SHP77 treated with DMSO at 0.1 percent for 48 hours (cell line): ENCODE results near the gene CYYR1.

Experiments used
- DNase-seq: peaks from one replicate; lab custom pipeline; 2025; lab: John Stamatoyannopoulos, UW

Gene CYYR1

GRCh38 chr21:26433386-26433785, 139.7 kb downstream of the CYYR1 start:
- DNase-seq = no peak

- no peak for DNase-seq
These were observed 140.7 kb downstream of the CYYR1 start for GRCh38 chr21:26432410-26432809.

GRCh38 chr21:26425576-26425975, 147.5 kb downstream of the CYYR1 start:
- DNase-seq = no peak

GRCh38 chr21:26423511-26423910, 149.6 kb downstream of the CYYR1 start:
- DNase-seq = no peak

- no peak for DNase-seq
These were observed 150.4 kb downstream of the CYYR1 start for GRCh38 chr21:26422706-26423105.

- no peak for DNase-seq
These were observed 150.9 kb downstream of the CYYR1 start for GRCh38 chr21:26422138-26422537.

GRCh38 chr21:26421724-26422123, 151.4 kb downstream of the CYYR1 start:
- no peak for DNase-seq
